ENCODE measurements around the gene ARV1.
"Not testable (repeated sequence)": the region's sequence is repeated elsewhere in the genome, so short reads cannot be mapped to it uniquely, and the experiment has no call there.

ARV1 gene

DNA sequence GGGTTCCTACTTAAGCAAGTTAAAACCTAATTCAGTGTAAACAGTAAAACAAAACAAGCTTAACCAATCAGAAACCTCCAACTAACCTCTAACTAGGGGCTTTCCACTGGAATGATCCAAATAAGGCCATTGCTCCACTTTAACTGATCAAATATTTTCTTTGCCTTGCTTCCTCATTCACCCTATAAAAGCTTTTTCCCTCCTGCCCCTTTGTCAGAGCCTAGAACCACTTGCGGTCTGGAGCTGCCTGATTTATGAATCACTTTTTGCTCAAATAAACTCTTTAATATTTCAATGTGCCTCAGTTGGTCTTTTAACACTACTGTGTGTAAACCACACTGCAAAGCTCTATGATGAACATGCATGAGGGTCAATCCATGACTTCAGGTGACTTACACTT, 65.7 kb downstream of the ARV1 start:
- DNase-seq: no peak
- ATAC-seq: no peak

DNA sequence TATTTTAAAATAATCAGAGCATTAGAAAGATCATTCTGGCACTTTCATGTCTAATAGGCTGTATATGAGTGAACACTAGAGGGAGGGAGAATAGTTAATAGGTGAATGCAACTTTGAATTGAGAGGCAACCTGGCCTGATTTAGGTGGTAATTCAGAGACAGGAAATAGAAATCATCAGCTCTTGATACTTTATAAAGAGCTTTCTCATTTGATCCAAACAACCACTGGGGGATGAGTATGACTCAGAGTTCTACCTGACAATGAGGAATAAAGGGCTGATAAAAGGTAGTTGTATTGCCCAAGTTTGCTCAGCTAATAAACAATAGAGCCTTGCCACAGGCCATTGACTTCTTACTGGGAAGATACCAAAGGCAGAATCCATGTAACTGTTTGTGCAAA, 66.4 kb downstream of the ARV1 start:
- DNase-seq (no peak), ATAC-seq (no peak)

DNA sequence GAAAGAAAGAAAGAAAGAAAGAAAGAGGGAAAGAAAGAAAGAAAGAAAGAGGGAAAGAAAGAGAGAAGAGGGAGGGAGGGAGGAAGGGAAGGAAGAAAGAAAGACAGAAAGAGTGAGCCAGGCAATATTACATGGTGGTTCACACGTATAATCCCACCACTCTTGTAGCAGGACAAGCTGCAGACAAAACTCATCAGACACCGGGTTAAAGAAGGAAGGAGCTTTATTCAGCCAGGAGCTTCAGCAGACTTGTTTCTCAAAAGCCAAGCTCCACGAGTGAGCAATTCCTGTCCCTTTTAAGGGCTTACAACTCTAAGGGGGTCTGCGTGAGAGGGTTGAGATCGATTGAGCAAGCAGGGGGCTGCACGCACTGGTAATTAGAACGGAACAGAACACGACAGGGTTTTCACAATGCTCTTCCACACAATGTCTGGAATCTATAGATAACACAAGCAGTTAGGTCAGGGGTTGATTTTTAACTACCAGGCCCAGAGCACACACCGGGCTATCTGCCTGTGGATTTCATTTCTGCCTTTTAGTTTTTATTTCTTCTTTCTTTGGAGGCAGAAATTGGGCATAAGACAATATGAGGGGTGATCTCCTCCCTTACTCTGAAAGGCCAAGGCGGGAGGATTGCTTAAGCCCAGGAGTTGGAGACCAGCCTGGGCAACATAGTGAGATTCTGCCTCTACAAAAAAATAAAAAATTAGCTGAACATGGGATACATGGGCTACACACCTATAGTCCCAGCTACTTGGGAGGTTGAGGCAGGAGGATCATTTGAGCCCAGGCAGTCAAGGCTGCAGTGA, 67.2 kb downstream of the ARV1 start:
- DNase-seq, ATAC-seq: not testable (repeated sequence)

DNA sequence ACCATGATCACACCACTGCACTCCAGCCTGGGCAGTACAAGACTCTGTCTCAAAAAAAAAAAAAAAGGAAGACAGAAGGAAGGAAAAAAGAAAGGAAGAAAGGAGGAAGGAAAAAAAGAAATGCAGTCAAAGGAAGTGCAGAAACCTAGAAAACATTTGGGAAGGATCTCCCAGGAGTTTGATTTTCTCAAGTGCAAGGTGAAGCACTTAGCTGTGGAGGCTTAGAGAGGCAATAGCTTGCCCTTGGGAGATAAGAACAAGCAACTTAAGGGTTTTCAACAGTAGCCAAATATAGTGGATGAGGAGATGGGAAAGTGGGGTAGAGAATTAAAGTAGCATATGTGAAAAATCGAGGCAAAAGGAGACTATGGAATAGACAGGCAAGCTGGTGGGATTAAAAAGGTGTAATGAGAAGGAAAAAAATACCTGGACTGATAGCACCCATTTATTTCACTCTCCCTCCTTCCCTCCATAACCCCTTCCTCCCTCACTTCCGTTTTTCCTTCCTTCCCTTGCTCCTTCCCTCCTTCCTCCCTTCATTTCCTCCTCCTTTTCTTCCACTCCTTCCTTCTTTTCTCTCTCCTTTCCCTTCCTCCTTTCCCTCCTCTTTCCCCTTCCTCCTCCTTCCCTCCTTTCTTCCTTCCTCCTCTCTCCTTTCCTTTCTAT, 68.0 kb downstream of the ARV1 start:
- no peak for DNase-seq

DNA sequence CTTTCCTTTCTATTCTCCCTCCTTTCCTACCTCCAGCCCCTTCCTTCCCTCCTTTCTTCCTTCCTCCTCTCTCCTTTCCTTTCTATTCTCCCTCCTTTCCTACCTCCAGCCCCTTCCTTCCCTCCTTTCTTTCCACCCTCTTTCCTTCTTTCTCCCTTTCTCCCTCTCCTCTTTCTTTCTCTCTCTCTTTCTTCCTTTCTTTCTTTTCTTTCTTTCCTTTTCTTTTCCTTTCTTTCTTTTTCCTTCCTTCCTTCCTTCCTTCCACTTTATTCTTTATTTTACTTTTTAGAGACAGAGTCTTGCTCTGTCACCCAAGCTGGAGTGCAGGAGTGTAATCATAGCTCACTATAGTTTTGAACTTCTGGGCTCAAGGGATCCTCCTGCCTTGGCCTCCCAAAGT, 68.6 kb downstream of the ARV1 start:
- not testable (repeated sequence) for DNase-seq, ATAC-seq

More for the DNA sequence above, 68.0 kb downstream of the ARV1 start:
- ATAC-seq: no peak

DNA sequence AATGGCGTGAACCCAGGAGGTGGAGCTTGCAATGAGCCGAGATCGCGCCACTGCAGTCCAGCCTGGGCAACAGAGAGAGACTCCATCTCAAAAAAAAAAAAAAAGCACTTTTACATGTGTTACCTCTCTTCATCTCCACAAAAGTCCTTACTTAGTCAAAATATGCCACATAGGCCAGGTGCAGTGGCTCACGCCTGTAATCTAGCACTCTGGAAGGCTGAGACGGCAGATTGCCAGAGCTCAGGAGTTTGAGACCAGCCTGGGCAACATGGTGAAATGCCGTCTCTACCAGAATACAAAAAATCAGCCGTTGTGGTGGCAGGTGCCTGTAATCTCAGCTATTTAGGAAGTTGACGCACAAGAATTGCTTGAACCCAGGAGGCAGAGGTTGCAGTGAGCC, 69.5 kb downstream of the ARV1 start:
- not testable (repeated sequence) for DNase-seq, ATAC-seq

DNA sequence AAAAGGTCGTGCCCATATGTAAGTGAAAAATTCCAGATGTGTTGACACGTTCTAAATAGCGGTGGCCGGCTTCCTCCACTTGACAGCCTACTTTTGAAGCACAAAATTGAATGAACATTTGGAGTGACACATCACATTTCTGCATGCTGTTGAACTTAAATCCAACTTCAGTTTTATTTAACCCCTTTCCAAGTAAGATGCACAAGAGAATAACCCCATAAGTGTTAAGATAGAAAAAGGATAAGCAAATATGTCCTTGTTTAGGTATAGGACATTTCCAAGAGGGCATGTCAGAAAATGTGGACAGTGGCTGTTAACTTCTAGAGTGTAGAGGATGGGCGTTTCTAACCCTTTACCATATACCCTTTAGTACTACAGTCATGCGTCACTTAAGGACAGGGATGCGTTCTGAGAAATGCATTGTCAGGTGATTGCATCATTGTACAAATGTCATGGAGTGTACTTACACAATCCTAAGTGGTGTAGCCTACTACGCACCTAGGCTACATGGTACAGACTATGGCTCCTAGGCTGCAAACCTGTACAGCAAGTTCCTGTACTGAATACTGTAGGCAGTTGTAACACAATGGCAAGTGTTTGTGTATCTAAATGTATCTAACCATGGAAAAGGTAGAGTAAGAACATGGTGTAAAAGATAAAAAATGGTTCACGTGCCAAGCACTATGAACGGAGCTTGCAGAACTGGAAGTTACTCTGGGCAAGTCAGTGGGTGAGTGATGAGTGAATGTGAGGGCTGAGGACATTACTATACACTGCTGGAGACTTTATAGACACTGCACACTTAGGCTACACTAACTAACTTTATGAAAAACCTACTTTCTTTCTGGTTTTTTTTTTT, 70.5 kb downstream of the ARV1 start:
- no peak for DNase-seq
- no peak for ATAC-seq
